Measurements from ENCODE around the gene PTPRM.

Gene PTPRM

GRCh38 chr18:8424481-8424880 lies 857.4 kb downstream of the PTPRM start:
- no peak overlapping the region for H3K4me3 ChIP-seq (ENCODE audit: low read depth, low read length)
- in situ Hi-C loops (cut with HindIII; ENCODE audit: low sequenced_read_pairs): no loop called here
- TF ChIP-seq CTCF (IDR thresholded peaks at IDR 0.05; ENCODE audit: low read depth, low read length): no peak
- peak; percentile 29 for DNase-seq (ENCODE audit: low read depth, low spot score)

- peak; percentile 69 for DNase-seq (ENCODE audit: low read depth, low spot score)
- no peak for TF ChIP-seq CTCF (IDR thresholded peaks at IDR 0.05; ENCODE audit: low read depth, low read length)
- in situ Hi-C loops (cut with HindIII; ENCODE audit: low sequenced_read_pairs): no loop called here
- H3K4me3 ChIP-seq (ENCODE audit: low read depth, low read length): no peak overlapping the region
Observed at GRCh38 chr18:8424917-8425725, 858.0 kb downstream of the PTPRM start.

- no peak for DNase-seq (ENCODE audit: low read depth, low spot score)
- H3K4me3 ChIP-seq (ENCODE audit: low read depth, low read length): no peak overlapping the region
- in situ Hi-C loops (cut with HindIII; ENCODE audit: low sequenced_read_pairs): no loop called here
- peak; percentile 37 for TF ChIP-seq CTCF (IDR thresholded peaks at IDR 0.05; ENCODE audit: low read depth, low read length)
Observed at GRCh38 chr18:8426401-8426800, 859.3 kb downstream of the PTPRM start.

- DNase-seq (ENCODE audit: low read depth, low spot score): no peak
- in situ Hi-C loops (cut with HindIII; ENCODE audit: low sequenced_read_pairs): no loop called here
- TF ChIP-seq CTCF (IDR thresholded peaks at IDR 0.05; ENCODE audit: low read depth, low read length): no peak
- no peak overlapping the region for H3K4me3 ChIP-seq (ENCODE audit: low read depth, low read length)
Observed at GRCh38 chr18:8427339-8427738, 860.2 kb downstream of the PTPRM start.

DNA sequence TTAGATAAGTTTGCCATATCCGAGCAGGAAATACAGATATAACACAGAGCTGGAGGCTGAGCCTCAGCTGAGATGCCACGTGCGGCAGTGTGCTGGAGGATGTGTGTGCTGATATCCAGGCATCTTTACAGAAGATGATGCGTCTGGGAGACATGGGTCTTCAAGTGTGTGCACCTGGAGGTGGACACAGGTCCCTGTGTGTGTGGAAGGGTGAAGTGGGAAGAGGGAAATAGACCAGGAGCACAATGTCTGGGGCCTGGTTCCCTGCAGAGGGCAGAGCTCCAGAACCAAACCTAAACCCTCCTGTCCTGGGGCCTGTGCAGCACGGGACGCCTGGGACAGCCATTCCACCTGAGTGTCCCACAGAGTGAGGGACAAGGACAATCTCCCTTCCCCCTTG lies 861.8 kb downstream of the PTPRM start:
- no peak for TF ChIP-seq CTCF (IDR thresholded peaks at IDR 0.05; ENCODE audit: low read depth, low read length)
- in situ Hi-C loops (cut with HindIII; ENCODE audit: low sequenced_read_pairs): no loop called here
- DNase-seq (ENCODE audit: low read depth, low spot score): no peak
- no peak overlapping the region for H3K4me3 ChIP-seq (ENCODE audit: low read depth, low read length)

DNA sequence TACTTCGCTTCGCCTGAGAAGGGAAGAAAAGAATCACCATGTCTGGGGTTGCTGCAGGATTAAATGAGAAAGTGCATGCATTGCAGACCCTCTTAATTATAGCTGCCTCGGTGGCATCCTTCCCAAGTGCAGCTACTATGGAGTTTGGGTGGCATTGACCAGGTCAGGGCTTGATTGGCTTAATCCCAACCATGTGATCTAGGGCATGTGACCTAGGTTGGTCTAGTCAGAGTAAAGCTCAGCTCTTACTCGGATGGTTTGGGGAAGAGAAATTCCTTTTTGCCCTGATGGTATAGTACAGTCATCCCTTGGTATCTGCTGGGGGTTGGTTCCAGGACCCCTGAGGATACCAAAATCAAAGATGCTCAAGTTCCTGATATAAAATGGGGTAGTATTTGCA lies 863.9 kb downstream of the PTPRM start:
- H3K4me3 ChIP-seq (ENCODE audit: low read depth, low read length): no peak overlapping the region
- TF ChIP-seq CTCF (IDR thresholded peaks at IDR 0.05; ENCODE audit: low read depth, low read length): no peak
- in situ Hi-C loops (cut with HindIII; ENCODE audit: low sequenced_read_pairs): no loop called here
- DNase-seq (ENCODE audit: low read depth, low spot score): no peak
